OCI-LY3 (cell line): ENCODE measurements around the gene NLGN1.

Experiments
- H2AFZ ChIP-seq: fragments of 200-600, 300-600 bp; shearing (Covaris generic); 2 replicates; pipeline ENCODE4 v1.6.0; 2014; ENCODE audit warnings: antibody characterized with exemption, low read depth, low read length
- H3K27ac ChIP-seq: fragments of 200-600, 300-600 bp; sonication (generic); 2 replicates; pipeline ENCODE4 v1.5.1; 2014; ENCODE audit warnings: mild to moderate bottlenecking, low read length, moderate library complexity, mixed read lengths
- H3K27me3 ChIP-seq: fragments of 200-600, 300-600 bp; sonication (generic); 2 replicates; pipeline ENCODE4 v1.6.1; 2014; ENCODE audit warnings: low read depth, low read length, mixed read lengths
- H3K36me3 ChIP-seq: fragments of 200-600, 300-600 bp; sonication (generic); replicated peaks from 2 replicates; pipeline ENCODE3; 2014; ENCODE audit warnings: low read depth, low read length, mixed read lengths
- H3K4me1 ChIP-seq: fragments of 300-600, 200-600 bp; sonication (generic); 2 replicates; pipeline ENCODE4 v1.6.1; 2014; ENCODE audit warnings: low read length, mixed read lengths
- H3K4me2 ChIP-seq: fragments of 200-600, 300-600 bp; sonication (generic); 2 replicates; pipeline ENCODE4 v1.6.1; 2014; ENCODE audit warnings: low read length, mixed read lengths
- H3K4me3 ChIP-seq: fragments of 300-600, 200-600 bp; sonication (generic); 2 replicates; pipeline ENCODE4 v1.5.1; 2014; ENCODE audit warnings: antibody characterized with exemption, mild to moderate bottlenecking, low read length, moderate library complexity
- H3K79me2 ChIP-seq: fragments of 300-600, 200-600 bp; shearing (Covaris generic); 2 replicates; pipeline ENCODE4 v1.6.1; 2014; ENCODE audit warnings: mild to moderate bottlenecking, low read length, mixed read lengths
- H3K9ac ChIP-seq: fragments of 300-600, 200-600 bp; shearing (Covaris generic); 2 replicates; pipeline ENCODE4 v1.6.0; 2014; ENCODE audit warnings: mild to moderate bottlenecking, low read length, moderate library complexity
- H3K9me3 ChIP-seq: fragments of 200-600, 300-600 bp; shearing (Covaris generic); 2 replicates; pipeline ENCODE4 v1.6.1; 2014; ENCODE audit warnings: low read length, mixed read lengths; ENCODE audit not compliant: insufficient read depth
- H4K20me1 ChIP-seq: fragments of 200-600, 300-600 bp; sonication (generic); 2 replicates; pipeline ENCODE4 v1.6.1; 2016; ENCODE audit warnings: low read length, mixed read lengths; ENCODE audit not compliant: insufficient read depth
- CTCF ChIP-seq: fragments of 200-600, 300-600 bp; sonication (generic); IDR thresholded peaks from 2 replicates; pipeline ENCODE4 v1.5.1; 2014; ENCODE audit warnings: antibody characterized with exemption, low read length, low read depth
- EZH2phosphoT487 ChIP-seq: fragments of 200-600 bp; shearing (Covaris generic); IDR thresholded peaks from 2 replicates; pipeline ENCODE4 v1.6.1; 2018; ENCODE audit warnings: antibody characterized with exemption, mixed run types, low read depth

NLGN1 gene

GRCh38 chr3:174287705-174288104 lies 890.2 kb downstream of the NLGN1 start:
- Histone ChIP-seq H3K9ac (no peak overlapping the region), H3K36me3 (no peaks in the 10 kb centered on the region), H3K79me2 (no peaks in the 10 kb centered on the region), H2AFZ (no peak overlapping the region), H3K4me3 (no peak overlapping the region), H3K4me1 (no peaks in the 10 kb centered on the region), H3K27me3 (no peaks in the 10 kb centered on the region), H4K20me1 (no peaks in the 10 kb centered on the region), H3K27ac (no peak overlapping the region), H3K9me3 (no peaks in the 10 kb centered on the region), H3K4me2 (no peak overlapping the region)
- TF ChIP-seq EZH2phosphoT487 (no peak), CTCF (no peak)

GRCh38 chr3:174294616-174295015 lies 897.1 kb downstream of the NLGN1 start:
- Histone ChIP-seq H3K27me3 (no peaks in the 10 kb centered on the region), H3K36me3 (no peaks in the 10 kb centered on the region), H2AFZ (no peak overlapping the region), H4K20me1 (no peaks in the 10 kb centered on the region), H3K9ac (no peak overlapping the region), H3K27ac (no peak overlapping the region), H3K9me3 (no peaks in the 10 kb centered on the region), H3K79me2 (no peaks in the 10 kb centered on the region), H3K4me3 (no peak overlapping the region), H3K4me1 (no peaks in the 10 kb centered on the region), H3K4me2 (no peak overlapping the region)
- TF ChIP-seq CTCF (no peak), EZH2phosphoT487 (no peak)

DNA sequence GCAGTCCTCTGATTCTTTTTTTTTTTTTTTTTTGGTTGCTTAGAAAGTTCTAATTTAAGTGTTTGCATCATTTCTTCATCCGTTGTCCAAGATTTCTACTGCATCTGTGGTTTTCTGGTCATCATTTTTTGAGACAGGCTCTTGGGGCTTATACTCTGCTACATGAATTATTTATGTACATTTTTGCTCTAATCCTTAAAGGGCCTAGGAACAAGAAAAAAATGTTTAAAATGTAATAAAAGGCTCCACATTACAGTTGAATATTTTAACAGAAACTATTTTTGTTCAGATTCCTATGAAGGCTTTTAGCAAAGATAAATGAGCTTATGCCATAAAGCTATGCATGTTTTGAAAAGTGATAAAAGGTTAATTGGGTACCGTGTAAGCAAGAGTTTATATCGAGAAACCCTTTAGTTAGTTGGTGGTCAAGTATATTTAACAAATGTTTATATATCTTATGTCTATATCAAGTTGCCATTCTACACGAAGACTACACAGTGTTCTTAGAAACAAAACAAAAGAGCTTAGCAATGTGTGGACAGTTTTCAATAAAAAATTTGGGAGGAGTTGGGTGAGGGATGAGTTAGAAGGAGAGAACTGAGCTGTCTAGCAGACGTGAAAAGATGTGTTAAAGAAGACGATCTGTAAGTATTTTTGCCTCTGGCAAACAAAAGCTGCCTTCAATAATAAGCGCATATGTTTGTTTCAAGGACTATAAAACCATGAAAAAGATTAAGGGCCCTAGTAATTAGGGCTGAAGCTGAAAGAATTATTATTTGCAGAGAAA lies 898.0 kb downstream of the NLGN1 start:
- Histone ChIP-seq H3K27ac (no peak overlapping the region), H3K4me3 (no peak overlapping the region), H4K20me1 (no peaks in the 10 kb centered on the region), H3K9me3 (no peaks in the 10 kb centered on the region), H3K27me3 (no peaks in the 10 kb centered on the region), H3K36me3 (no peaks in the 10 kb centered on the region), H3K4me1 (no peaks in the 10 kb centered on the region), H3K9ac (no peak overlapping the region), H3K79me2 (no peaks in the 10 kb centered on the region), H2AFZ (no peak overlapping the region), H3K4me2 (no peak overlapping the region)
- TF ChIP-seq CTCF (no peak), EZH2phosphoT487 (no peak)

- Histone ChIP-seq H3K9ac (no peak overlapping the region), H2AFZ (no peak overlapping the region), H3K4me2 (no peak overlapping the region), H3K4me1 (no peaks in the 10 kb centered on the region), H3K79me2 (no peaks in the 10 kb centered on the region), H4K20me1 (no peaks in the 10 kb centered on the region), H3K9me3 (no peaks in the 10 kb centered on the region), H3K27ac (no peak overlapping the region), H3K36me3 (no peaks in the 10 kb centered on the region), H3K27me3 (no peaks in the 10 kb centered on the region), H3K4me3 (no peak overlapping the region)
- TF ChIP-seq CTCF (no peak), EZH2phosphoT487 (no peak)
These were observed 905.3 kb downstream of the NLGN1 start for GRCh38 chr3:174302746-174303315.
